ENCODE data around the gene OTOGL. TPM values are rescaled to one million over a fixed set of nuclear protein-coding genes. Genes with fewer than 3 reads are reported as not detected.

The OTOGL gene
- polyA plus RNA-seq, 3 donors = not detected

- Histone ChIP-seq H3K36me3 (replicated peaks in 1 of 2; ENCODE audit: control insufficient read depth in 1 of 2, insufficient read depth in 2 of 2, low read length in 2 of 2) (no peaks in the 10 kb centered on the region), H3K9ac (ENCODE audit: insufficient read depth, low read length, poor library complexity, severe bottlenecking) (no peak overlapping the region), H3K4me3 (replicated peaks in 1 of 3; ENCODE audit: low read depth in 2 of 3, low read length in 3 of 3) (no peak overlapping the region), H3K27me3 (ENCODE audit: control insufficient read depth in 2 of 2, insufficient read depth in 2 of 2, low read length in 2 of 2) (no peaks in the 10 kb centered on the region), H3K27ac (ENCODE audit: low read depth in 1 of 2, low read length in 2 of 2) (no peak overlapping the region), H3K9me3 (replicated peaks in 1 of 2; ENCODE audit: control insufficient read depth in 1 of 2, insufficient read depth in 1 of 2, low read length in 2 of 2) (no peaks in the 10 kb centered on the region), H2AFZ (ENCODE audit: insufficient read depth, low read depth, low read length, poor library complexity, severe bottlenecking) (no peak overlapping the region), H3K79me2 (ENCODE audit: insufficient read depth, low read length) (no peaks in the 10 kb centered on the region), H3K4me2 (replicated peaks; ENCODE audit: extremely low read depth, low read length, poor library complexity, severe bottlenecking) (no peak overlapping the region), H3K4me1 (ENCODE audit: control insufficient read depth in 1 of 2, insufficient read depth in 2 of 2, low read length in 2 of 2) (no peaks in the 10 kb centered on the region), H4K20me1 (ENCODE audit: insufficient read depth, low read length) (no peaks in the 10 kb centered on the region)
- H3K4me1 Mint-ChIP-seq = no peaks in the 10 kb centered on the region
- no peaks in the 10 kb centered on the region for H3K36me3 Mint-ChIP-seq
- H3K27ac Mint-ChIP-seq = no peak overlapping the region
- TF ChIP-seq CTCF (IDR thresholded peaks at IDR 0.05) = no peak
- H3K9me3 Mint-ChIP-seq = peaks cover 0 to 5% (median 2%) of the 10 kb centered on the region in 7 donors
- intact Hi-C loops (cut with micrococcal nuclease) = no loop called here
- peaks cover 1 to 4% (median 3%) of the 10 kb centered on the region in 3 donors for H3K27me3 Mint-ChIP-seq (ENCODE audit: low read depth in 3 of 3)
- H3K4me3 Mint-ChIP-seq = no peak overlapping the region
- no peak for DNase-seq
Measured at GRCh38 chr12:80165746-80166145, 66.4 kb downstream of the OTOGL start.

GRCh38 chr12:80166751-80167150 is 67.4 kb downstream of the OTOGL start:
- no CpG with 5 or more reads among the region's 2 CpGs for WGBS (ENCODE audit: insufficient coverage)
- intact Hi-C loops (cut with micrococcal nuclease) = no loop called here
- Histone ChIP-seq H4K20me1 (ENCODE audit: insufficient read depth, low read length) (no peaks in the 10 kb centered on the region), H3K36me3 (replicated peaks in 1 of 2; ENCODE audit: control insufficient read depth in 1 of 2, insufficient read depth in 2 of 2, low read length in 2 of 2) (no peaks in the 10 kb centered on the region), H3K27me3 (ENCODE audit: control insufficient read depth in 2 of 2, insufficient read depth in 2 of 2, low read length in 2 of 2) (no peaks in the 10 kb centered on the region), H3K4me2 (replicated peaks; ENCODE audit: extremely low read depth, low read length, poor library complexity, severe bottlenecking) (no peak overlapping the region), H3K27ac (ENCODE audit: low read depth in 1 of 2, low read length in 2 of 2) (no peak overlapping the region), H3K4me3 (replicated peaks in 1 of 3; ENCODE audit: low read depth in 2 of 3, low read length in 3 of 3) (no peak overlapping the region), H3K9me3 (replicated peaks in 1 of 2; ENCODE audit: control insufficient read depth in 1 of 2, insufficient read depth in 1 of 2, low read length in 2 of 2) (no peaks in the 10 kb centered on the region), H3K9ac (ENCODE audit: insufficient read depth, low read length, poor library complexity, severe bottlenecking) (no peak overlapping the region), H3K4me1 (ENCODE audit: control insufficient read depth in 1 of 2, insufficient read depth in 2 of 2, low read length in 2 of 2) (no peaks in the 10 kb centered on the region), H3K79me2 (ENCODE audit: insufficient read depth, low read length) (no peaks in the 10 kb centered on the region), H2AFZ (ENCODE audit: insufficient read depth, low read depth, low read length, poor library complexity, severe bottlenecking) (no peak overlapping the region)
- H3K27ac Mint-ChIP-seq = no peak overlapping the region
- DNase-seq = no peak
- peaks cover 3 to 5% (median 3%) of the 10 kb centered on the region in 3 donors for H3K27me3 Mint-ChIP-seq (ENCODE audit: low read depth in 3 of 3)
- H3K4me3 Mint-ChIP-seq = no peak overlapping the region
- no peaks in the 10 kb centered on the region for H3K4me1 Mint-ChIP-seq
- TF ChIP-seq CTCF (IDR thresholded peaks at IDR 0.05) = no peak
- H3K36me3 Mint-ChIP-seq = no peaks in the 10 kb centered on the region
- peaks cover 0 to 8% (median 2%) of the 10 kb centered on the region in 7 donors for H3K9me3 Mint-ChIP-seq
